SJSA1 (cell line): Measurements from ENCODE around the gene TRAF3. TPM values are rescaled to one million over a fixed set of nuclear protein-coding genes. Genes with fewer than 3 reads are reported as not detected.

Experiments used
- DNase-seq, 2 experiments: peaks; one replicate each; pipeline ENCODE4 v3.0.0-alpha.2; 2015 to 2020; ENCODE audit warnings: low spot score in 2 of 2, low read depth in 1 of 2
- H3K27ac ChIP-seq: fragments of 250-450 bp; sonication (Bioruptor Pico); 2 replicates; pipeline ENCODE4 v1.5.1; 2020; ENCODE audit warnings: mild to moderate bottlenecking, moderate library complexity
- H3K27me3 ChIP-seq: fragments of 250-450 bp; sonication (Bioruptor Pico); replicated peaks from 2 replicates; pipeline ENCODE4 v1.5.1; 2020; ENCODE audit warnings: mild to moderate bottlenecking, moderate library complexity
- H3K36me3 ChIP-seq: fragments of 250-450 bp; sonication (Bioruptor Pico); 2 replicates; pipeline ENCODE4 v1.5.1; 2020; ENCODE audit warnings: mild to moderate bottlenecking
- H3K4me1 ChIP-seq: fragments of 250-450 bp; sonication (Bioruptor Pico); replicated peaks from 2 replicates; pipeline ENCODE4 v1.6.1; 2021; ENCODE audit warnings: mild to moderate bottlenecking
- H3K4me3 ChIP-seq: fragments of 250-450 bp; sonication (Bioruptor Pico); 2 replicates; pipeline ENCODE4 v1.5.1; 2020; ENCODE audit warnings: mild to moderate bottlenecking
- H3K9me3 ChIP-seq: fragments of 250-450 bp; sonication (Bioruptor Pico); replicated peaks from 2 replicates; pipeline ENCODE4 v1.5.1; 2020; ENCODE audit warnings: mild to moderate bottlenecking
- total RNA-seq: library from RNA; depleted of rRNA; stranded (reverse); fragments of >200 nt; shearing (Covaris generic); gene quantifications from 2 replicates; pipeline ENCODE4 v1.2.3, GENCODE V29; 2014

The TRAF3 gene
- total RNA-seq, 1 experiment from 2014 or later, result 24.2 TPM

- H3K27me3 ChIP-seq, result no peaks in the 10 kb centered on the region
- H3K36me3 ChIP-seq, result peaks cover 18% of the 10 kb centered on the region
- H3K9me3 ChIP-seq, result peaks cover 7% of the 10 kb centered on the region; the same call in 1 of the 2 replicates
- no peak overlapping the region for H3K27ac ChIP-seq
- H3K4me1 ChIP-seq, result no peaks in the 10 kb centered on the region
- no peak for DNase-seq
- no peak overlapping the region for H3K4me3 ChIP-seq
Observed at GRCh38 chr14:102738373-102739189, 38.7 kb upstream of the TRAF3 start.

GRCh38 chr14:102739190-102739469 lies 38.1 kb upstream of the TRAF3 start:
- Histone ChIP-seq H3K27ac (no peak overlapping the region), H3K4me3 (no peak overlapping the region)

GRCh38 chr14:102746634-102747438 lies 30.4 kb upstream of the TRAF3 start:
- H3K4me3 ChIP-seq, result no peak overlapping the region
- no peak overlapping the region for H3K27ac ChIP-seq
- H3K9me3 ChIP-seq, result peaks cover 4% of the 10 kb centered on the region; the same call in 1 of the 2 replicates
- no peak for DNase-seq
- H3K36me3 ChIP-seq, result peaks cover 13% of the 10 kb centered on the region
- no peaks in the 10 kb centered on the region for H3K4me1 ChIP-seq
- H3K27me3 ChIP-seq, result no peaks in the 10 kb centered on the region

More at GRCh38 chr14:102739190-102739469, 38.1 kb upstream of the TRAF3 start:
- Histone ChIP-seq H3K4me1 (no peaks in the 10 kb centered on the region), H3K27me3 (no peaks in the 10 kb centered on the region), H3K9me3 (peaks cover 7% of the 10 kb centered on the region; the same call in 1 of the 2 replicates), H3K36me3 (peaks cover 18% of the 10 kb centered on the region)
- no peak for DNase-seq

GRCh38 chr14:102748806-102749205 lies 28.4 kb upstream of the TRAF3 start:
- H3K4me3 ChIP-seq, result no peak overlapping the region

GRCh38 chr14:102749393-102750305 lies 27.6 kb upstream of the TRAF3 start:
- Histone ChIP-seq H3K27me3 (no peaks in the 10 kb centered on the region), H3K4me1 (no peaks in the 10 kb centered on the region), H3K9me3 (no peaks in the 10 kb centered on the region), H3K4me3 (no peak overlapping the region), H3K27ac (no peak overlapping the region), H3K36me3 (0 out of 2 replicates have a peak, but pooled peaks cover 7% of the 10 kb centered on the region)
- no peak for DNase-seq

More at GRCh38 chr14:102748806-102749205, 28.4 kb upstream of the TRAF3 start:
- Histone ChIP-seq H3K27me3 (no peaks in the 10 kb centered on the region), H3K36me3 (0 out of 2 replicates have a peak, but pooled peaks cover 7% of the 10 kb centered on the region), H3K27ac (no peak overlapping the region), H3K4me1 (no peaks in the 10 kb centered on the region), H3K9me3 (no peaks in the 10 kb centered on the region)
- DNase-seq, result no peak

GRCh38 chr14:102750376-102750775 lies 26.9 kb upstream of the TRAF3 start:
- Histone ChIP-seq H3K27me3 (no peaks in the 10 kb centered on the region), H3K36me3 (0 out of 2 replicates have a peak, but pooled peaks cover 7% of the 10 kb centered on the region), H3K4me1 (no peaks in the 10 kb centered on the region), H3K27ac (no peak overlapping the region), H3K4me3 (no peak overlapping the region), H3K9me3 (no peaks in the 10 kb centered on the region)
- no peak for DNase-seq

GRCh38 chr14:102751088-102751487 lies 26.2 kb upstream of the TRAF3 start:
- Histone ChIP-seq H3K36me3 (0 out of 2 replicates have a peak, but pooled peaks cover 7% of the 10 kb centered on the region), H3K27me3 (no peaks in the 10 kb centered on the region), H3K4me1 (no peaks in the 10 kb centered on the region), H3K4me3 (no peak overlapping the region), H3K27ac (no peak overlapping the region), H3K9me3 (no peaks in the 10 kb centered on the region)
- DNase-seq, result no peak

GRCh38 chr14:102752239-102752847 lies 24.9 kb upstream of the TRAF3 start:
- Histone ChIP-seq H3K4me1 (no peaks in the 10 kb centered on the region), H3K27ac (no peak overlapping the region), H3K4me3 (no peak overlapping the region), H3K9me3 (no peaks in the 10 kb centered on the region), H3K36me3 (0 out of 2 replicates have a peak, but pooled peaks cover under 1% of the 10 kb centered on the region), H3K27me3 (no peaks in the 10 kb centered on the region)
- no peak for DNase-seq

GRCh38 chr14:102754370-102755262 lies 22.6 kb upstream of the TRAF3 start:
- Histone ChIP-seq H3K27ac (no peak overlapping the region), H3K9me3 (no peaks in the 10 kb centered on the region), H3K27me3 (no peaks in the 10 kb centered on the region), H3K4me1 (no peaks in the 10 kb centered on the region), H3K4me3 (no peak overlapping the region), H3K36me3 (no peaks in the 10 kb centered on the region)
- DNase-seq, result no peak

- no peaks in the 10 kb centered on the region for H3K9me3 ChIP-seq
- H3K36me3 ChIP-seq, result no peaks in the 10 kb centered on the region
- no peak overlapping the region for H3K27ac ChIP-seq
- no peaks in the 10 kb centered on the region for H3K27me3 ChIP-seq
- H3K4me3 ChIP-seq, result no peak overlapping the region
- DNase-seq, result no peak
- no peaks in the 10 kb centered on the region for H3K4me1 ChIP-seq
Observed at GRCh38 chr14:102757646-102758045, 19.6 kb upstream of the TRAF3 start.

GRCh38 chr14:102758087-102758486 lies 19.2 kb upstream of the TRAF3 start:
- no peak overlapping the region for H3K27ac ChIP-seq
- no peaks in the 10 kb centered on the region for H3K9me3 ChIP-seq
- no peak overlapping the region for H3K4me3 ChIP-seq
- H3K4me1 ChIP-seq, result no peaks in the 10 kb centered on the region
- no peak for DNase-seq
- no peaks in the 10 kb centered on the region for H3K36me3 ChIP-seq
- H3K27me3 ChIP-seq, result no peaks in the 10 kb centered on the region

- no peak for DNase-seq
- Histone ChIP-seq H3K36me3 (no peaks in the 10 kb centered on the region), H3K9me3 (no peaks in the 10 kb centered on the region), H3K4me1 (no peaks in the 10 kb centered on the region), H3K27me3 (no peaks in the 10 kb centered on the region), H3K27ac (no peak overlapping the region), H3K4me3 (no peak overlapping the region)
Observed at GRCh38 chr14:102759456-102760187, 17.6 kb upstream of the TRAF3 start.
